HepG2 (cell line): ENCODE measurements around the gene ZFYVE26. TPM values are rescaled to one million over a fixed set of nuclear protein-coding genes. Genes with fewer than 3 reads are reported as not detected.
A peak's percentile ranks its signal among the peaks of the same experiment; 100 is the strongest.

Source experiments
- ARID5B ChIP-seq: IDR thresholded peaks from 2 replicates; pipeline ENCODE4 v1.4.0; 2020; ENCODE audit warnings: mild to moderate bottlenecking, missing genetic modification reagents
- EP300 ChIP-seq, 3 experiments: sonication (generic) in 1 of 3; formaldehyde crosslinking in 1 of 3; IDR thresholded peaks; 2 replicates each; pipeline versions ENCODE4 v1.5.1 to v1.6.1; 2011 to 2020; ENCODE audit warnings: low read depth in 2 of 3, low read length in 2 of 3, borderline replicate concordance in 1 of 3, improper control_type of control experiment in 1 of 3, mild to moderate bottlenecking in 1 of 3, missing genetic modification reagents in 1 of 3, moderate library complexity in 1 of 3
- NFIC ChIP-seq: IDR thresholded peaks from 2 replicates; pipeline ENCODE4 v1.6.1; 2012; ENCODE audit warnings: mild to moderate bottlenecking, low read length, inconsistent platforms
- SOX5 ChIP-seq: IDR thresholded peaks from 2 replicates; pipeline ENCODE4 v1.6.1; 2016; ENCODE audit warnings: borderline replicate concordance
- ZBTB20 ChIP-seq: sonication (generic); formaldehyde crosslinking; IDR thresholded peaks from 2 replicates; pipeline ENCODE4 v1.8.1; 2023; ENCODE audit warnings: missing genetic modification reagents, low read depth, mild to moderate bottlenecking, borderline replicate concordance
- ZNF362 ChIP-seq: sonication (generic); formaldehyde crosslinking; IDR thresholded peaks from 2 replicates; pipeline ENCODE4 v1.4.0; 2020; ENCODE audit warnings: missing genetic modification reagents, mild to moderate bottlenecking, borderline replicate concordance
- polyA plus RNA-seq, 8 experiments: library from polyadenylated mRNA; depleted of rRNA in 3 of 8; stranded (reverse) in 7 of 8; unstranded in 1 of 8; fragments of >200 nt; fragmentation: Illumina TruSeq in 4 of 8; extraction: Trizol in 4 of 8; gene quantifications; 2 replicates each; pipeline versions ENCODE4 v1.2.1 to v1.2.3, GENCODE V29; 2011 to 2016; ENCODE audit warnings: low read depth in 4 of 8, missing spikeins in 1 of 8, mixed read lengths in 1 of 8; ENCODE audit not compliant: insufficient read depth in 1 of 8
- total RNA-seq, 5 experiments: library from RNA; depleted of rRNA; stranded (reverse); fragments of >200 nt; fragmentation: Illumina TruSeq; extraction: Trizol; gene quantifications; 2 replicates each; pipeline ENCODE4 v1.2.3, GENCODE V29; 2016; ENCODE audit warnings: low read depth in 1 of 5
- TF ChIP-seq, protein P1 (sequence below), 2 experiments: sonication (generic) in 1 of 2; formaldehyde crosslinking in 1 of 2; IDR thresholded peaks; 2 replicates each; pipeline versions ENCODE4 v1.6.1 to v1.9.0; 2014 to 2022; ENCODE audit warnings: antibody characterized with exemption in 1 of 2, borderline replicate concordance in 1 of 2, inconsistent platforms in 1 of 2, low read depth in 1 of 2, missing genetic modification reagents in 1 of 2
- TF ChIP-seq, protein P2 (sequence below), 2 experiments: sonication (generic) in 1 of 2; formaldehyde crosslinking in 1 of 2; IDR thresholded peaks; 2 replicates each; pipeline versions ENCODE4 v1.4.0 to v1.6.1; 2016 to 2020; ENCODE audit warnings: borderline replicate concordance in 1 of 2, low read depth in 1 of 2, mild to moderate bottlenecking in 1 of 2, missing genetic modification reagents in 1 of 2

Gene ZFYVE26
- total and polyA plus RNA-seq, 2 of the 13 experiments (the other 11 are each of a cell fraction or from before 2014, with no cell fraction given), result 13.6 to 16.4 TPM

DNA sequence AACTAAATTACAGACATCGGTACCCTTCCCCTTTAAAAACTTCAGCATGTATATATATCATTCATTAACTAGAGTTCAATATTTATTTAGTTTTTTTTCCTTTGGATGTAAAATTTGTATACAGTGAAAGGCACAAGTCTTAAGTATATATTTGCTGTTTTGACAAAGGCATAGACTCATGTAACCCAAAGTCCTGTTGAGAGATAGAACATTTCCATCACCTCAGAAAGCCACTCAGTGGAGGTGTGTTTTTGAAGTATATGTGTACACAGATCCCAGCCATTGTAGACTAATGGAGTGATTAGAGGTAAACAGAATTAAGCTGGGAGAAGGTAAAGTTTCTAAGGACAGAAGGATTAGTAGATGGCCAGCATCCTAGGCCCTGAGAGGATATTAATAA, 99.3 kb downstream of the ZFYVE26 start (continued):
- TF ChIP-seq, protein P1, sequence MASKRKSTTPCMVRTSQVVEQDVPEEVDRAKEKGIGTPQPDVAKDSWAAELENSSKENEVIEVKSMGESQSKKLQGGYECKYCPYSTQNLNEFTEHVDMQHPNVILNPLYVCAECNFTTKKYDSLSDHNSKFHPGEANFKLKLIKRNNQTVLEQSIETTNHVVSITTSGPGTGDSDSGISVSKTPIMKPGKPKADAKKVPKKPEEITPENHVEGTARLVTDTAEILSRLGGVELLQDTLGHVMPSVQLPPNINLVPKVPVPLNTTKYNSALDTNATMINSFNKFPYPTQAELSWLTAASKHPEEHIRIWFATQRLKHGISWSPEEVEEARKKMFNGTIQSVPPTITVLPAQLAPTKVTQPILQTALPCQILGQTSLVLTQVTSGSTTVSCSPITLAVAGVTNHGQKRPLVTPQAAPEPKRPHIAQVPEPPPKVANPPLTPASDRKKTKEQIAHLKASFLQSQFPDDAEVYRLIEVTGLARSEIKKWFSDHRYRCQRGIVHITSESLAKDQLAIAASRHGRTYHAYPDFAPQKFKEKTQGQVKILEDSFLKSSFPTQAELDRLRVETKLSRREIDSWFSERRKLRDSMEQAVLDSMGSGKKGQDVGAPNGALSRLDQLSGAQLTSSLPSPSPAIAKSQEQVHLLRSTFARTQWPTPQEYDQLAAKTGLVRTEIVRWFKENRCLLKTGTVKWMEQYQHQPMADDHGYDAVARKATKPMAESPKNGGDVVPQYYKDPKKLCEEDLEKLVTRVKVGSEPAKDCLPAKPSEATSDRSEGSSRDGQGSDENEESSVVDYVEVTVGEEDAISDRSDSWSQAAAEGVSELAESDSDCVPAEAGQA (IDR thresholded peaks at IDR 0.05; ENCODE audit: low read depth), result no peak
- TF ChIP-seq, protein P1 (CRISPR knock-in tag; IDR thresholded peaks at IDR 0.05; ENCODE audit: borderline replicate concordance), result no peak
- TF ChIP-seq EP300 (IDR thresholded peaks at IDR 0.05; ENCODE audit: low read depth in 2 of 2, low read length in 2 of 2) (peak in 1 of 2 experiments; percentile 62; a peak in 1 of 4 replicates), EP300 (CRISPR knock-in tag; IDR thresholded peaks at IDR 0.05; ENCODE audit: borderline replicate concordance) (no peak), SOX5 (CRISPR knock-in tag) (peak; percentile 80), ZBTB20 (CRISPR knock-in tag) (peak; percentile 61; the same call in 1 of the 2 replicates), ARID5B (CRISPR knock-in tag) (peak; percentile 53; the same call in 1 of the 2 replicates), NFIC (peak; percentile 47; the same call in 1 of the 2 replicates), ZNF362 (CRISPR knock-in tag) (peak; percentile 55; the same call in 1 of the 2 replicates)
- TF ChIP-seq, protein P2, sequence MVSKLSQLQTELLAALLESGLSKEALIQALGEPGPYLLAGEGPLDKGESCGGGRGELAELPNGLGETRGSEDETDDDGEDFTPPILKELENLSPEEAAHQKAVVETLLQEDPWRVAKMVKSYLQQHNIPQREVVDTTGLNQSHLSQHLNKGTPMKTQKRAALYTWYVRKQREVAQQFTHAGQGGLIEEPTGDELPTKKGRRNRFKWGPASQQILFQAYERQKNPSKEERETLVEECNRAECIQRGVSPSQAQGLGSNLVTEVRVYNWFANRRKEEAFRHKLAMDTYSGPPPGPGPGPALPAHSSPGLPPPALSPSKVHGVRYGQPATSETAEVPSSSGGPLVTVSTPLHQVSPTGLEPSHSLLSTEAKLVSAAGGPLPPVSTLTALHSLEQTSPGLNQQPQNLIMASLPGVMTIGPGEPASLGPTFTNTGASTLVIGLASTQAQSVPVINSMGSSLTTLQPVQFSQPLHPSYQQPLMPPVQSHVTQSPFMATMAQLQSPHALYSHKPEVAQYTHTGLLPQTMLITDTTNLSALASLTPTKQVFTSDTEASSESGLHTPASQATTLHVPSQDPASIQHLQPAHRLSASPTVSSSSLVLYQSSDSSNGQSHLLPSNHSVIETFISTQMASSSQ (IDR thresholded peaks at IDR 0.05; ENCODE audit: low read depth), result peak; percentile 75
- TF ChIP-seq, protein P2 (CRISPR knock-in tag; IDR thresholded peaks at IDR 0.05; ENCODE audit: borderline replicate concordance), result peak; percentile 50; the same call in 1 of the 2 replicates
